MCF 10A (cell line): ENCODE measurements around the gene ITGAD. TPM values are rescaled to one million over a fixed set of nuclear protein-coding genes. Genes with fewer than 3 reads are reported as not detected.

ENCODE experiments used
- BruUV-seq: library from RNA; stranded (reverse); fragments of 400-500 nt; replicated peaks from 2 replicates; lab custom pipeline; 2021; lab: Mats Ljungman, UMichigan
- CTCF ChIA-PET: fragments of 300-600 bp; sonication (Branson Sonifier 250); formaldehyde crosslinking; extraction: SDS; loops from one replicate; lab custom pipeline; 2021; ENCODE audit warnings: antibody characterized with exemption, inconsistent platforms; lab: Yijun Ruan, JAX
- POLR2A ChIA-PET: fragments of 300-600, 350-650 bp; sonication (Branson Sonifier 250); formaldehyde crosslinking; extraction: SDS; loops from one replicate; lab custom pipeline; 2020; ENCODE audit warnings: antibody characterized with exemption, inconsistent platforms; lab: Yijun Ruan, JAX
- DNase-seq: peaks from one replicate; pipeline ENCODE4 v3.0.0-alpha.2; 2018; ENCODE audit not compliant: unreplicated experiment
- H3K27ac Mint-ChIP-seq: one replicate; pipeline ENCODE4 v1.8.0; 2022; ENCODE audit warnings: mild to moderate bottlenecking, low read depth, mixed read lengths; ENCODE audit not compliant: unreplicated experiment
- H3K27me3 Mint-ChIP-seq: one replicate; pipeline ENCODE4 v1.8.0; 2022; ENCODE audit warnings: mixed read lengths; ENCODE audit not compliant: insufficient read depth, unreplicated experiment
- H3K36me3 Mint-ChIP-seq: one replicate; pipeline ENCODE4 v1.8.0; 2022; ENCODE audit warnings: mild to moderate bottlenecking, moderate library complexity, mixed read lengths; ENCODE audit not compliant: insufficient read depth, unreplicated experiment
- H3K4me1 Mint-ChIP-seq: one replicate; pipeline ENCODE4 v1.8.0; 2022; ENCODE audit warnings: mixed read lengths; ENCODE audit not compliant: insufficient read depth, unreplicated experiment
- H3K4me3 Mint-ChIP-seq: one replicate; pipeline ENCODE4 v1.8.0; 2022; ENCODE audit warnings: mild to moderate bottlenecking, moderate library complexity, mixed read lengths; ENCODE audit not compliant: unreplicated experiment
- H3K9me3 Mint-ChIP-seq: one replicate; pipeline ENCODE4 v1.8.0; 2022; ENCODE audit warnings: mixed read lengths; ENCODE audit not compliant: unreplicated experiment
- intact Hi-C: fragments of 100-400 bp; cut with micrococcal nuclease; formaldehyde crosslinking; loops from 2 replicates; pipeline ENCODE4 v1.14.1; 2022
- total RNA-seq: library from RNA; stranded (reverse); gene quantifications from 2 replicates; pipeline ENCODE4 v1.2.3, GENCODE V29; 2022
- TF ChIP-seq, protein P1 (sequence below): fragments of 200-600 bp; IDR thresholded peaks from one replicate; pipeline ENCODE4 v1.8.0; 2022; ENCODE audit warnings: antibody characterized with exemption, mild to moderate bottlenecking; ENCODE audit not compliant: unreplicated experiment

The ITGAD gene
- total RNA-seq, 1 experiment from 2014 or later, result not detected

DNA sequence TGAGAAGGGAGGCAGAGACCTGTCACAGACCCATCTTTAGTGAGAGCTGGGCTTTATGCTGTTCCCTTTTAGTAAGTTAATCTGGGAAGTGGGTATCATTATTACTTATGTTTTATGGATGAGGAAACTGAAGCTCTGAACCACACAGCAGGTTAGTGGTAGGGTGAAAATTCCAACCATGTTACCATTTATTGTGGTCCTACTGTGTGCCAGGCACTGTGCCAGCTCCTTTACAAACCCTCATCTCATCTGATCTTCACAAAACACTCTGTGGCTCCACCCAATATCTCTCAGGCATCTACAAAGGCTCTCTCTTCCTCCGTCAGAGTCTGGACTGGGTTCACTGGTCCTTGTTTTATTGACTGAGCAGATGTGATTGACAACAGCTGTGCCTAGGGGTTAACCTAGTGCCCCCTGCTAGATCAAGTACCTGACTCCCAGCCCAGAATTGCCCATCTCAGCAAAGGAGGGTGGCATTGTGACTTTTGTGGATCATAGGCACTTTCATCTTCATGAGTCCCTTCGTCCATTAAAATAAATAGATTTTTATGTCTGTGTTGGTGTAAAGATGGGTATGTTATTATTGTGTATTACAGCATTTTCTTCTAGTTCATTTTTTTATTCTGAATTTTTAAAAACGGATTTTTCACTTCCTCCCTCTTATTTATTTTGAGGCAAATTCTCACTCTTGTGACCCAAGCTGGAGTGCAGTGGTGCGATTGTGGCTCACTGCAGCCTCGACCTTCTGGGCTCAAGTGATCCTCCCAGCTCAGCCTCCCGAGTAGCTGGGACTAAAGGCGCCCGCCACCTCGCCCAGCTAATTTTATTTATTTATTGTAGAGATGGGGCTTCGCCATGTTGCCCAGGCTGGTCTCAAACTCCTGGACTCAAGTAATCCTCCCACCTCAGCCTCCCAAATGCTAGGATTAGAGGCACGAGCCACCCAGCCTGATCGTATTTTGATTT, 81.9 kb downstream of the ITGAD start:
- DNase-seq, result no peak
- Mint-ChIP-seq H3K4me1 (peaks cover 22% of the 10 kb centered on the region), H3K27me3 (peaks cover under 1% of the 10 kb centered on the region), H3K27ac (no peak overlapping the region), H3K9me3 (no peaks in the 10 kb centered on the region), H3K4me3 (no peak overlapping the region), H3K36me3 (peaks cover 11% of the 10 kb centered on the region)
- ChIA-PET POLR2A (no interaction called here), CTCF (interaction anchor here (0.7 to 3.5 kb wide), 5 partner anchors 10 to 90 kb away, joined by 3 to 14 read pairs (median 3); no protein-coding TSS in a partner anchor)
- BruUV-seq, result no TSS peak
- TF ChIP-seq, protein P1, sequence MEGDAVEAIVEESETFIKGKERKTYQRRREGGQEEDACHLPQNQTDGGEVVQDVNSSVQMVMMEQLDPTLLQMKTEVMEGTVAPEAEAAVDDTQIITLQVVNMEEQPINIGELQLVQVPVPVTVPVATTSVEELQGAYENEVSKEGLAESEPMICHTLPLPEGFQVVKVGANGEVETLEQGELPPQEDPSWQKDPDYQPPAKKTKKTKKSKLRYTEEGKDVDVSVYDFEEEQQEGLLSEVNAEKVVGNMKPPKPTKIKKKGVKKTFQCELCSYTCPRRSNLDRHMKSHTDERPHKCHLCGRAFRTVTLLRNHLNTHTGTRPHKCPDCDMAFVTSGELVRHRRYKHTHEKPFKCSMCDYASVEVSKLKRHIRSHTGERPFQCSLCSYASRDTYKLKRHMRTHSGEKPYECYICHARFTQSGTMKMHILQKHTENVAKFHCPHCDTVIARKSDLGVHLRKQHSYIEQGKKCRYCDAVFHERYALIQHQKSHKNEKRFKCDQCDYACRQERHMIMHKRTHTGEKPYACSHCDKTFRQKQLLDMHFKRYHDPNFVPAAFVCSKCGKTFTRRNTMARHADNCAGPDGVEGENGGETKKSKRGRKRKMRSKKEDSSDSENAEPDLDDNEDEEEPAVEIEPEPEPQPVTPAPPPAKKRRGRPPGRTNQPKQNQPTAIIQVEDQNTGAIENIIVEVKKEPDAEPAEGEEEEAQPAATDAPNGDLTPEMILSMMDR, result no peak
- intact Hi-C loops, result no loop called here

- intact Hi-C loops, result no loop called here
- H3K4me1 Mint-ChIP-seq, result peaks cover 22% of the 10 kb centered on the region
Measured at GRCh38 chr16:31475946-31476302, 82.8 kb downstream of the ITGAD start.

More at GRCh38 chr16:31475946-31476302, 82.8 kb downstream of the ITGAD start:
- TF ChIP-seq, protein P1, result no peak
- peaks cover 11% of the 10 kb centered on the region for H3K36me3 Mint-ChIP-seq
- H3K4me3 Mint-ChIP-seq, result no peak overlapping the region
- H3K27me3 Mint-ChIP-seq, result peaks cover 9% of the 10 kb centered on the region
- no TSS peak for BruUV-seq
- POLR2A ChIA-PET, result no interaction called here
- H3K9me3 Mint-ChIP-seq, result no peaks in the 10 kb centered on the region
- H3K27ac Mint-ChIP-seq, result no peak overlapping the region
- CTCF ChIA-PET, result interaction anchor here (0.5 to 3.5 kb wide), 2 partner anchors 15 to 823 kb away, joined by 3 to 14 read pairs; no protein-coding TSS in a partner anchor
- no peak for DNase-seq

Other genes starting within 250 kb of the ITGAD start
- 0.49 and 1.0 TPM in 2 replicates for gene PRSS36, start 243.3 kb upstream of the ITGAD start, total RNA-seq
- 451 and 481 TPM in 2 replicates for gene FUS, start 213.2 kb upstream of the ITGAD start, total RNA-seq
- gene PYCARD, start 190.6 kb upstream of the ITGAD start, total RNA-seq, result 0.47 and 0.76 TPM in 2 replicates
- not detected in 2 replicates for gene TRIM72, start 179.2 kb upstream of the ITGAD start, total RNA-seq
- gene PYDC1, start 176.2 kb upstream of the ITGAD start, total RNA-seq, result not detected in 2 replicates
- gene ITGAM, start 133.4 kb upstream of the ITGAD start, total RNA-seq, result 0.76 TPM in 1 of 2 replicates, not detected in the other
- 0.14 and 1.2 TPM in 2 replicates for gene ITGAX, start 38.2 kb upstream of the ITGAD start, total RNA-seq
- not detected in 2 replicates for gene COX6A2, start 35.0 kb downstream of the ITGAD start, total RNA-seq
- 0.19 and 0.29 TPM in 2 replicates for gene ZNF843, start 49.5 kb downstream of the ITGAD start, total RNA-seq
- 8.1 and 10.1 TPM in 2 replicates for gene ARMC5, start 66.2 kb downstream of the ITGAD start, total RNA-seq
- 14.2 and 14.7 TPM in 2 replicates for gene TGFB1I1, start 78.8 kb downstream of the ITGAD start, total RNA-seq
- gene SLC5A2, start 89.8 kb downstream of the ITGAD start, total RNA-seq, result not detected in 2 replicates
- 72.0 and 88.8 TPM in 2 replicates for gene RUSF1, start 115.1 kb downstream of the ITGAD start, total RNA-seq
- gene AHSP, start 134.6 kb downstream of the ITGAD start, total RNA-seq, result not detected in 2 replicates